ENCODE data around the gene SYNGR2.
A peak's percentile ranks its signal among the peaks of the same experiment; 100 is the strongest.

SYNGR2 gene

GRCh38 chr17:78202666-78203065 lies 34.3 kb downstream of the SYNGR2 start:
- DNase-seq (ENCODE audit: low read depth in 2 of 2) = no peak

DNA sequence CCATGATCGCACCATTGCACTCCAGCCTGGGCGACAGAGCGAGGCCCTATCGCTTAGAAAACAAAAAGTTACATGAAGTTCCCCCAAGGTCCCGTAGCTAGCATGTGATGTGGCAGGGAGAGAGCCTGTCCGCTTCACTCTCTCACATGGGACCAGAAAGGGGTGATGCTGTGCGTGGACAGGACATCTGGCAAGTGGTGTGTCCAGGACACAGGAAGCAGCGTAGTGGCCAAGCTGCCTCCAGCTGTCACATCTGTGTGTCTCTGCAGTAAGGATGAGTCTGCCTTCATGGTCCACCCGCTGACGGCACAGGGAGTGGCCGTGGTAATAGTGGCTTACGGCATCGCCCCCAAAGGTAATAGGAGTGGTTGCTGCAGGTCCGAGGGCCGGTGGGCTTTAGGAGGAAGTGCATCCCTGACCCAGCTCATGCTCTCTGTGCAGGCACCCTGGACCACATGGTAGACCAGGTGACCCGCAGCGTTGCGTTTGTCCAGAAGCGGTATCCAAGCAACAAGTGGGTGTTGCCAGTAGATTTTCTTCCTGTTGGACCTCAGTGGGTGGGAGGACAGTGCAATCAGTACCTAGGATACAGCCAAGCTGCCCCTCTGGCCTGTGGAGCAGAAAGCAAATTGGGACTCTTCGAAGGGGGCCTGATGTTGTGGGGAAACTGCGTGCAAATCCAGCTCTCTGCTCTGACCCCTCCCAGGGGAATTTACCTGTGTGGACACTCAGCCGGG lies 36.2 kb downstream of the SYNGR2 start:
- no peak for DNase-seq (ENCODE audit: low read depth in 2 of 2)

- DNase-seq (ENCODE audit: low read depth in 2 of 2) = no peak
Observed at GRCh38 chr17:78205124-78205775, 36.9 kb downstream of the SYNGR2 start.

DNA sequence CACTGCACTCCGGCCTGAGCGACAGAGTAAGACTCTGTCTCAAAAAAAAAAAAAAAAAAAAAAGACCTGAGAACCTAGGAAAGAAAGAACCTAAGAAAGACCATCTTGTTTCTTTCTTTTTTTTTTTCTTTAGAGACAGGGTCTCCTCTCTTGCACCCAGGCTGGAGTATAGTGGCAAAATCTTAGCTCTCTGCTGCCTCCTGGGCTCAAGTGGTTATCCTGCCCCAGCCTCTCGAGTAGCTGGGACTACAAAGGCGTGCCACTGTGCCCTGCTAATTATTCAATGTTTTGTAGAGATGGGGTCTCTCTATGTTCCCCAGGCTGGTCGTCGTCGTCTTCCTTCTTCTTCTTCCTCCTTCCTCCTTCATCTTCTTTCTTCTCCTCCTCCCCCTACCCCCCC lies 37.9 kb downstream of the SYNGR2 start:
- DNase-seq (ENCODE audit: low read depth in 2 of 2) = no peak

- DNase-seq (ENCODE audit: low read depth in 2 of 2) = no peak
Observed at GRCh38 chr17:78208486-78208885, 40.1 kb downstream of the SYNGR2 start.

DNA sequence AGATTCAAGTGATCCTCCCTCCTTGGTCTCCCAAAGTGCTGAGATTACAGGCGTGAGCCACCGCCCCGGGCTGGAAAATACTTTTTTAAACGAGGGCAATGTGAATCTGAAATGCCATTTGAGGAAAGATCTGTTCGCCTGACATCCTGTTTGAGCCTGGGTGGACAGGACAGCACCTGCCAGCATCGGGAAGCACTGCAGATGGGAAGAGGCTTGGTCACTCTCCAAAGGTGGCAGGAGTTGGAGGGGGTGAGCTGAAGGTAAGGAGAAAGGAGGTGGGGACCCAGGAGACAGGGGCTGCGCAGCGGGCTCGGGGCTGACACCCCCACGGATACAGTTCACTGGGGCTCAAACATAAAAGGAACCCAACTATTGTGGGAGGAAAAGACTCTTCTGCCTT lies 41.7 kb downstream of the SYNGR2 start:
- DNase-seq (ENCODE audit: low read depth in 2 of 2) = no peak

- DNase-seq (ENCODE audit: low read depth in 2 of 2) = no peak
Observed at GRCh38 chr17:78211032-78211431, 42.7 kb downstream of the SYNGR2 start.

- DNase-seq (ENCODE audit: low read depth in 2 of 2) = peak; percentile 85 to 91
Observed at GRCh38 chr17:78214016-78214705, 45.8 kb downstream of the SYNGR2 start, which contains the start of gene BIRC5. TSS of gene BIRC5 (plus strand) at chr17:78214253. CDS start at chr17:78214317, 64 bp downstream.

GRCh38 chr17:78214706-78215061 lies 46.3 kb downstream of the SYNGR2 start:
- no peak for DNase-seq (ENCODE audit: low read depth in 2 of 2)

- DNase-seq (ENCODE audit: low read depth in 2 of 2) = no peak
Observed at GRCh38 chr17:78219396-78220150, 51.2 kb downstream of the SYNGR2 start.
